Mesenteric fat pad (tissue), 1 donor: ENCODE data around the gene PRSS33. TPM values are rescaled to one million over a fixed set of nuclear protein-coding genes. Genes with fewer than 3 reads are reported as not detected.

Source experiments
- DNase-seq: peaks from one replicate; pipeline ENCODE4 v3.0.0-alpha.2; 2020; ENCODE audit warnings: low spot score
- total RNA-seq: library from RNA; stranded (reverse); fragmentation: NEBNext Ultra II Directional; extraction: Animal tissue kit (Norgen Biotek cat#: 25700); gene quantifications from one replicate; pipeline ENCODE4 v1.2.1, GENCODE V29; 2021
- donor health status: DM: yes; HTN: yes; CAD: no.

The PRSS33 gene
- total RNA-seq, 1 donor from 2014 or later, result not detected

- DNase-seq, result peak; percentile 67
These were observed 8.8 kb downstream of the PRSS33 start for GRCh38 chr16:2778630-2778958.

- DNase-seq, result peak; percentile 88
These were observed 9.3 kb downstream of the PRSS33 start for GRCh38 chr16:2777903-2778629.

GRCh38 chr16:2777231-2777902, 10.0 kb downstream of the PRSS33 start, which contains the start of gene ELOB:
TSS of gene ELOB (minus strand) at chr16:2777280. CDS start at chr16:2777239, 41 bp downstream.
- DNase-seq, result peak; percentile 97

GRCh38 chr16:2776500-2777139, 10.7 kb downstream of the PRSS33 start:
- no peak for DNase-seq

- no peak for DNase-seq
These were observed 11.4 kb downstream of the PRSS33 start for GRCh38 chr16:2775765-2776499.

GRCh38 chr16:2775131-2775716, 12.1 kb downstream of the PRSS33 start:
- DNase-seq, result no peak

- no peak for DNase-seq
These were observed 13.0 kb downstream of the PRSS33 start for GRCh38 chr16:2774161-2774891.

- no peak for DNase-seq
These were observed 14.0 kb downstream of the PRSS33 start for GRCh38 chr16:2773188-2773968.

- DNase-seq, result no peak
These were observed 15.6 kb downstream of the PRSS33 start for GRCh38 chr16:2771496-2772402.

- DNase-seq, result no peak
These were observed 17.1 kb downstream of the PRSS33 start for GRCh38 chr16:2770057-2770951.

GRCh38 chr16:2769675-2770056, 17.7 kb downstream of the PRSS33 start:
- no peak for DNase-seq

GRCh38 chr16:2769100-2769529, 18.2 kb downstream of the PRSS33 start:
- no peak for DNase-seq

- DNase-seq, result no peak
These were observed 18.8 kb downstream of the PRSS33 start for GRCh38 chr16:2768403-2769089.

- no peak for DNase-seq
These were observed 19.5 kb downstream of the PRSS33 start for GRCh38 chr16:2767891-2768290.

GRCh38 chr16:2767140-2767731, 20.1 kb downstream of the PRSS33 start:
- DNase-seq, result no peak

GRCh38 chr16:2766430-2767139, 20.8 kb downstream of the PRSS33 start:
- no peak for DNase-seq
